GM21515 (cell line): Measurements from ENCODE around the gene VIL1.

Source experiments
- ATAC-seq: cut with Tn5 transposase; IDR thresholded peaks from one replicate; pipeline ENCODE4 v1.9.1; 2021; ENCODE audit not compliant: unreplicated experiment

VIL1 gene

DNA sequence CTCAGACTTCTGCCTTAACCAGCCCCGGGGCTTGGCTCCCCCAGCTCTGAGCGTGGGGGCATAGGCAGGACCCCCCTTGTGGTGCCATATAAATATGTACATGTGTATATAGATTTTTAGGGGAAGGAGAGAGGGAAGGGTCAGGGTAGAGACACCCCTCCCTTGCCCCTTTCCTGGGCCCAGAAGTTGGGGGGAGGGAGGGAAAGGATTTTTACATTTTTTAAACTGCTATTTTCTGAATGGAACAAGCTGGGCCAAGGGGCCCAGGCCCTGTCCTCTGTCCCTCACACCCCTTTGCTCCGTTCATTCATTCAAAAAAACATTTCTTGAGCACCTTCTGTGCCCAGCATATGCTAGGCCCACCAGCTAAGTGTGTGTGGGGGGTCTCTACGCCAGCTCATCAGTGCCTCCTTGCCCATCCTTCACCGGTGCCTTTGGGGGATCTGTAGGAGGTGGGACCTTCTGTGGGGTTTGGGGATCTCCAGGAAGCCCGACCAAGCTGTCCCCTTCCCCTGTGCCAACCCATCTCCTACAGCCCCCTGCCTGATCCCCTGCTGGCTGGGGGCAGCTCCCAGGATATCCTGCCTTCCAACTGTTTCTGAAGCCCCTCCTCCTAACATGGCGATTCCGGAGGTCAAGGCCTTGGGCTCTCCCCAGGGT, 13.7 kb upstream of the VIL1 start:
- no peak for ATAC-seq

DNA sequence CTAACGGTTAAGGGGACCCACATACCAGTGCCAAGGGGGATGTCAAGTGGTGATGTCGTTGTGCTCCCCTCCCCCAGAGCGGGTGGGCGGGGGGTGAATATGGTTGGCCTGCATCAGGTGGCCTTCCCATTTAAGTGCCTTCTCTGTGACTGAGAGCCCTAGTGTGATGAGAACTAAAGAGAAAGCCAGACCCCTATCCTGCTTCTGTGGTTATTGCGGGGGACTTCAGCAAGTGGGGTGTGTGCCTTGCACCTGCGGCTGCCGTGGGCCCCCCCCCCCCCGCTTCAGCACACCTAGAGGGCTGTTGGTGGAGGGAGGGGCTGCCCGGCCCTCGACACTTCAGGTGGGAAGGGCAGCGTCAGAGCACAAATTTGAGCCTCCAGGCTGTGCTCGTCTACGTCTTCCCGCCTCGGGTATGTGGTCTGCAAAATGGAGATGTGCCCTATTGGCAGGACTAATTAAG, 13.1 kb upstream of the VIL1 start:
- peak; percentile 17 for ATAC-seq

- ATAC-seq: peak; percentile 80
Measured at GRCh38 chr2:218406209-218406948, 12.5 kb upstream of the VIL1 start.

DNA sequence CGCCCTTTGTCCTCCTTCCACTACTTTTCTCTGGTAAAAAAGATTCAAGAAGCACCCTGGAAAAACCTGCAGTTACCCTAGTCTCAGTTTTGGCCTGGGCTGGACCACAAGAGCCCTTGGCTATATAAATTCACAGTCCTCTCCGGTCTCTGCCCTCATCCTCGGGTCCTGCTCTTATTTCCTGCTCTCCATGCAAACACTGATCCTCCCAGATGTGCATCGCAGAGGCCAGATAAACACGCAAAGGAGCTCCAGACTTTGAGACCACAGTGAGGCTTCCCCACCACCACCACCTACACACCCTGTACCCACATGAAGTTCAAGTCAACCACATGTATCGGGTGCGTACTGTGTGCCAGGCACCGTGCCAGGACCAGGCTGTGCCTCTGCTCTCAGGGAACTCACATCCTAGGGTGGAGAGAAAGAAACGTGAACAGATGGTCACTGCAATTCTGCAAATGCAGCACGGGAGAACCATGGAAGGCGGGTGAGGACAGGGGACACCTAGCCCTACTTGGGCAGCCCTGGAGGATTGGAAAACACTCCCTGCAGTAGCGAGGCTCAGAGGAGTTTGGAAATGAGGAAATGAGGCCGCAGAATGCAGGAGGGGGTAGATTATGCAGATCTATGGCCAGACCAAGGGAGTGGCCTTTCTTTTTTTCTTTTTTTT, 11.8 kb upstream of the VIL1 start:
- no peak for ATAC-seq

DNA sequence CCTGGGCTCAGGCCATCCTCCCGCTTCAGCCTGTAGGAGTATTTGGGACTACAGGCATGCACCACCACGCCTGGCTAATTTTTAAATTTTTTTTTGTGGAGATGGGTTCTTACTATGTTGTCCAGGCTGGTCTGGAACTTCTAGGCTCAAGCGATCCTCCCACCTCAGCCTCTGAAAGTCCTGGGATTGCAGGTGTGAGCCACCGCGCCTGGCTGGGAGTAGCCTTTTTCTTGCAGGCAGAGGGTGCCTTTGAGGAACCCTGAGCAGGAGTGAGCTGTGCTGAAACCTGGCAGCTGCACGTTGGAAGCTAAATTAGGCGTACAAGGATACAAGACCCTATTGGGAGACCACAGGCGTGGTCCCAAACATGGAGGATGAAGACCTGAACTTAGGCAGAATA, 11.2 kb upstream of the VIL1 start:
- ATAC-seq: no peak

GRCh38 chr2:218418321-218418716, 604 bp upstream of the VIL1 start:
- ATAC-seq: no peak

- no peak for ATAC-seq
Measured at GRCh38 chr2:218419630-218420216, 800 bp downstream of the VIL1 start.

GRCh38 chr2:218421027-218421426, 2.1 kb downstream of the VIL1 start:
- no peak for ATAC-seq

DNA sequence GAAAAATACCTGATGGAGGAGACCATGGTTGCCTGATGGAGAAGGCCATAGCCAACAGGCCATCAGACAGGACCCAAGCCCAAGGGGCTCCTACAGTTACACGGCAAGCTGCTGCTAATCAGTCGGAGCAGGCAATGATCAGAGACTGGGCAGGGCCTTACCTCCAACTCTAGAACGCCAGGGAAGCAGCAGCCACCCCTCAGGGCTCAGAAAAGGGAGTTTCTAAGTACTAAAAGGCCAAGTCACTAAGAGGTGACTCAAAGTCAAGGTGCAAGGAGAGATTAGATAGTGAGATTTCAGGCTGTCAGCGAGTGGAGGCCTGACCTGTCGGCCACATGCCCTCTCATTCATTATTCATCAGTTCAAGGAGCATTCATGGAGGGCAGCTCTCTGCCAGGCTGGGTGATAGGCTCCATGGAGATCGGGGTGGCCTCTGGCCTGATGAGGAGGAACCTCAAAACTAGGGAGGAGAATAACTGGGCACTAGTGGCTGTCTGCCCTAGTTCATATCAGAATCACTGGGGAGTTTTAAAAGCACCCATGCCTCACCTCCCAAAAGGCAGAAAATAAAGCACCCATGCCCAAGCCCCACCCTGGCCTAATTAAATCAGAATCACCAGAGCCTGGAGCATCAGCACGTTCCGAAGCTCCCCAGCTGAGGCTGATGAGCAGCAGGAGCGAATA, 3.6 kb downstream of the VIL1 start:
- ATAC-seq: no peak

DNA sequence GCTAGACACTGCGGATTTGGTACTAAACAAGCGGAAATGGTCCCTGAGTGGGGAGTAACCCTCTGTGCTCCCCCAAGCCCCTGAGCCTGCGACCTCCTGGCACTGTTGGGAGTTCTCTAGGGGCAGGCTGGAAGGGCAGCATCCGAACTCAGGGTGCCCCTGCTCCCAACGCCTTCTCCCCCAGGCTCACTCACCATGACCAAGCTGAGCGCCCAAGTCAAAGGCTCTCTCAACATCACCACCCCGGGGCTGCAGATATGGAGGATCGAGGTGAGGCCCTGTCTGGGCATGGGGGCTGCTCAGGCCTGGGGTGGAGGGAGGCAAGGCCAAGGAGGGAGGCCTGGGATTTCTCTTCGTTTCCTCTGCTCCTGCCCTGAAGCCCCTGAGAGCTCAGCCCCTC, 4.7 kb downstream of the VIL1 start:
- no peak for ATAC-seq

DNA sequence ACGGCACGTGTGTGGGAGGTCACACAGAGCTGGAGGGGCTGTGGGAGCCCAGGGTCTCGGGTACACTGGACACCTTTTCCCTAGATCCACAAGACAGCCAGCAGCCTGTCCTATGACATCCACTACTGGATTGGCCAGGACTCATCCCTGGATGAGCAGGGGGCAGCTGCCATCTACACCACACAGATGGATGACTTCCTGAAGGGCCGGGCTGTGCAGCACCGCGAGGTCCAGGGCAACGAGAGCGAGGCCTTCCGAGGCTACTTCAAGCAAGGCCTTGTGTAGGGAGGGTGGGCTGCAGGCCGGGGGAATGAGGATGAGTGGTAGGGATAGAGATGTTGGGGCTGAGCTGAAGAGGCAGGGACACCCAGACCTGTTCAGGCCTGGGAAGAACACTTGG, 6.6 kb downstream of the VIL1 start:
- no peak for ATAC-seq

- no peak for ATAC-seq
Measured at GRCh38 chr2:218427741-218428140, 8.8 kb downstream of the VIL1 start.

- no peak for ATAC-seq
Measured at GRCh38 chr2:218428846-218429558, 10.1 kb downstream of the VIL1 start.

GRCh38 chr2:218429911-218430692, 11.2 kb downstream of the VIL1 start:
- no peak for ATAC-seq

- ATAC-seq: no peak
Measured at GRCh38 chr2:218430721-218431120, 11.8 kb downstream of the VIL1 start.

GRCh38 chr2:218431878-218432277, 13.0 kb downstream of the VIL1 start:
- no peak for ATAC-seq

GRCh38 chr2:218432676-218433365, 13.9 kb downstream of the VIL1 start:
- no peak for ATAC-seq

GRCh38 chr2:218434456-218434855, 15.5 kb downstream of the VIL1 start:
- no peak for ATAC-seq
